ENCODE results near the gene SCMH1. TPM values are rescaled to one million over a fixed set of nuclear protein-coding genes. Genes with fewer than 3 reads are reported as not detected.

The SCMH1 gene
- total RNA-seq, 1 experiment from 2014 or later, result 19.4 TPM

- Mint-ChIP-seq H3K36me3 (no peaks in the 10 kb centered on the region), H3K4me3 (no peak overlapping the region), H3K27me3 (ENCODE audit: low read depth) (peaks cover 15% of the 10 kb centered on the region), H3K27ac (no peak overlapping the region), H3K9me3 (no peaks in the 10 kb centered on the region), H3K4me1 (peaks cover 6% of the 10 kb centered on the region)
- CTCF ChIA-PET, result interaction anchor here (1.5 to 5.0 kb wide), 4 partner anchors 36 to 153 kb away, joined by 3 to 46 read pairs (median 24); no protein-coding TSS in a partner anchor
- DNase-seq (ENCODE audit: low spot score) (no peak), ATAC-seq (no peak)
- TF ChIP-seq ZBTB21 (CRISPR knock-in tag; IDR thresholded peaks at IDR 0.05; ENCODE audit: borderline replicate concordance) (no peak), FOXP4 (CRISPR knock-in tag; IDR thresholded peaks at IDR 0.05) (no peak), EMX1 (CRISPR knock-in tag; IDR thresholded peaks at IDR 0.05) (no peak), ZNF671 (CRISPR knock-in tag; IDR thresholded peaks at IDR 0.05) (no peak), CTCF (IDR thresholded peaks at IDR 0.05) (no peak), E2F4 (CRISPR knock-in tag; IDR thresholded peaks at IDR 0.05; ENCODE audit: borderline replicate concordance, low read depth) (no peak), SP1 (CRISPR knock-in tag; conservative IDR thresholded peaks at IDR 0.05) (no peak), MXD4 (CRISPR knock-in tag; IDR thresholded peaks at IDR 0.05; ENCODE audit: borderline replicate concordance) (no peak), ATF6 (CRISPR knock-in tag; IDR thresholded peaks at IDR 0.05) (no peak), ZNF232 (CRISPR knock-in tag; IDR thresholded peaks at IDR 0.05) (no peak), ZSCAN18 (CRISPR knock-in tag; IDR thresholded peaks at IDR 0.05) (no peak), STAT6 (CRISPR knock-in tag; conservative IDR thresholded peaks at IDR 0.05; ENCODE audit: low read depth) (no peak), TP53 (CRISPR knock-in tag; IDR thresholded peaks at IDR 0.05) (no peak)
- POLR2A ChIA-PET, result no interaction called here
These were observed 39.2 kb upstream of the SCMH1 start for GRCh38 chr1:41281334-41281733.
